RPMI7951 (cell line): Measurements from ENCODE around the gene OTUD4. TPM values are rescaled to one million over a fixed set of nuclear protein-coding genes. Genes with fewer than 3 reads are reported as not detected.
"Not testable (repeated sequence)": the region's sequence is repeated elsewhere in the genome, so short reads cannot be mapped to it uniquely, and the experiment has no call there.

ENCODE experiments used
- DNase-seq: peaks from one replicate; pipeline ENCODE4 v3.0.0-alpha.2; 2012; ENCODE audit warnings: low read depth
- total RNA-seq: library from RNA; depleted of rRNA; stranded (reverse); fragments of >200 nt; shearing (Covaris generic); gene quantifications from 2 replicates; pipeline ENCODE4 v1.2.3, GENCODE V29; 2014

OTUD4 gene
- total RNA-seq, 1 experiment from 2014 or later: 17.1 TPM

GRCh38 chr4:145179861-145180297 lies 510 bp downstream of the OTUD4 start:
- peak; percentile 39 for DNase-seq

- DNase-seq: peak; percentile 54
These were observed 1.0 kb downstream of the OTUD4 start for GRCh38 chr4:145179281-145179860.

GRCh38 chr4:145178740-145179280 lies 1.6 kb downstream of the OTUD4 start:
- no peak for DNase-seq

GRCh38 chr4:145177906-145178538 lies 2.4 kb downstream of the OTUD4 start:
- peak; percentile 59 for DNase-seq

GRCh38 chr4:145177511-145177905 lies 2.9 kb downstream of the OTUD4 start:
- peak; percentile 45 for DNase-seq

- no peak for DNase-seq
These were observed 3.6 kb downstream of the OTUD4 start for GRCh38 chr4:145176641-145177432.

GRCh38 chr4:145171911-145172310 lies 8.5 kb downstream of the OTUD4 start:
- no peak for DNase-seq

- DNase-seq: no peak
These were observed 10.2 kb downstream of the OTUD4 start for GRCh38 chr4:145170223-145170622.

- DNase-seq: no peak
These were observed 11.7 kb downstream of the OTUD4 start for GRCh38 chr4:145168581-145169187.

GRCh38 chr4:145167887-145168286 lies 12.5 kb downstream of the OTUD4 start:
- DNase-seq: no peak

GRCh38 chr4:145161549-145161948 lies 18.8 kb downstream of the OTUD4 start:
- no peak for DNase-seq

GRCh38 chr4:145156986-145157385 lies 23.4 kb downstream of the OTUD4 start:
- no peak for DNase-seq

- DNase-seq: no peak
These were observed 25.0 kb downstream of the OTUD4 start for GRCh38 chr4:145155268-145155870.

- DNase-seq: peak; percentile 19
These were observed 25.8 kb downstream of the OTUD4 start for GRCh38 chr4:145154573-145154972.

- no peak for DNase-seq
These were observed 26.5 kb downstream of the OTUD4 start for GRCh38 chr4:145153904-145154298.

- DNase-seq: no peak
These were observed 27.0 kb downstream of the OTUD4 start for GRCh38 chr4:145153181-145153903.

- no peak for DNase-seq
These were observed 31.4 kb downstream of the OTUD4 start for GRCh38 chr4:145148980-145149379.

GRCh38 chr4:145136219-145136618 lies 44.2 kb downstream of the OTUD4 start:
- DNase-seq: not testable (repeated sequence)

GRCh38 chr4:145132511-145133098 lies 47.8 kb downstream of the OTUD4 start:
- DNase-seq: peak; percentile 10

GRCh38 chr4:145131848-145132247 lies 48.5 kb downstream of the OTUD4 start:
- DNase-seq: no peak
